ENCODE results near the gene DUSP6. TPM values are rescaled to one million over a fixed set of nuclear protein-coding genes. Genes with fewer than 3 reads are reported as not detected.
A peak's percentile ranks its signal among the peaks of the same experiment; 100 is the strongest.

Gene DUSP6
- total and polyA plus RNA-seq, 2 donors (not counting 1 experiment from before 2014, with no cell fraction given), result 3.2 to 42.2 TPM

DNA sequence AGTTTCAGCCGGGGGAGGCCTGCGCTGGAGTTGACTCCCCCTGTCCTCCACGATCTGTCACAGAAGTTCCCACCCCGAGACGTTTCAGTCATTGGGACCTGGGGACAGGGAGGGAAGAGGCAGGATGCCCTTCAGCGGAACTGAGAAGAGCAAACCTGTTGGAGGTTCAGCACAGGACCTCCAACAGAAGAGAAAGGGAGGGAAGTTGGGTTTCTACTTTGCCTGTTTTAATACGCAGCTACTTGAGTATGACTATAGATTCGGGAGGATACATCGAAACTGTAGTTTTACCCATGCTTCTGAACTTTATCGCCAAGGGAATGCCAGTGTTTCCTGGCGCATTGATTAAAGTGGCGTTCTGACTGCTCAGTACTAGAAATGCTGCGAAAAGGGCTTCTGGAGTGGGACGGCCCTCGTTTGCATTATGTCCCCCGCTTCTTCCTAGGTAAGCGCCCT, 2.3 kb upstream of the DUSP6 start:
- intact Hi-C loops (cut with micrococcal nuclease), result loop anchor here (1.0 to 5.0 kb wide), 4 partner anchors 8 to 403 kb away; partner anchors contain the start of gene ATP2B1
- POLR2A ChIA-PET, result no interaction called here
- DNase-seq (peak; percentile 84), ATAC-seq (ENCODE audit: low read depth) (no peak)
- TF ChIP-seq EZH2 (IDR thresholded peaks at IDR 0.05; ENCODE audit: borderline replicate concordance, insufficient read depth, low read depth, low read length, poor library complexity, severe bottlenecking), result no peak
- TF ChIP-seq CTCF (IDR thresholded peaks at IDR 0.05), result no peak
- Mint-ChIP-seq H3K27ac (peak overlapping the region; percentile 83), H3K4me1 (peaks cover 50% of the 10 kb centered on the region), H3K4me3 (peak overlapping the region; percentile 97), H3K9me3 (ENCODE audit: insufficient read depth) (no peaks in the 10 kb centered on the region), H3K27me3 (no peaks in the 10 kb centered on the region)
- Histone ChIP-seq H3K36me3 (replicated peaks in 1 of 2; ENCODE audit: control extremely low read depth in 1 of 2, control insufficient read depth in 1 of 2, extremely low read depth in 1 of 2, insufficient read depth in 2 of 2, low read length in 1 of 2) (no peaks in the 10 kb centered on the region), H3K79me2 (ENCODE audit: control insufficient read depth, insufficient read depth, low read length) (peaks cover 12% of the 10 kb centered on the region), H3K4me3 (ENCODE audit: control extremely low read depth in 1 of 5, extremely low read depth in 1 of 5, insufficient read depth in 1 of 5, low read depth in 2 of 5, low read length in 4 of 5) (peak overlapping the region; percentile 63 to 91 (median 78)), H3K4me1 (ENCODE audit: control insufficient read depth in 2 of 2, insufficient read depth in 2 of 2, low read length in 2 of 2) (peaks cover 28 to 42% of the 10 kb centered on the region in 2 donors), H2AFZ (ENCODE audit: insufficient read depth, low read depth, low read length, poor library complexity, severe bottlenecking) (peak overlapping the region; percentile 79), H3K27ac (ENCODE audit: low read length in 2 of 2) (peak overlapping the region; percentile 82 to 87), H3K9me3 (ENCODE audit: control extremely low read depth in 1 of 3, control insufficient read depth in 2 of 3, insufficient read depth in 1 of 3, low read length in 2 of 3) (no peaks in the 10 kb centered on the region), H3K4me2 (replicated peaks; ENCODE audit: low read depth, low read length, poor library complexity, severe bottlenecking) (peak overlapping the region; percentile 95), H4K20me1 (ENCODE audit: control insufficient read depth, insufficient read depth, low read length, poor library complexity, severe bottlenecking) (peaks cover 7% of the 10 kb centered on the region), H3K27me3 (replicated peaks in 1 of 4; ENCODE audit: control extremely low read depth in 1 of 4, control insufficient read depth in 3 of 4, insufficient read depth in 4 of 4, low read length in 3 of 4) (no peaks in the 10 kb centered on the region), H3K9ac (ENCODE audit: low read length) (peak overlapping the region; percentile 78)
- CTCF ChIA-PET, result interaction anchor here (1.2 to 1.5 kb wide), 2 partner anchors 9 to 294 kb away, joined by 3 read pairs; no protein-coding TSS in a partner anchor
- WGBS (ENCODE audit: insufficient coverage), result 3% methylated on average over 14 of the region's 17 CpGs
